Measurements from ENCODE around the gene LTA4H. TPM values are rescaled to one million over a fixed set of nuclear protein-coding genes. Genes with fewer than 3 reads are reported as not detected.

LTA4H gene
- total and polyA plus RNA-seq, 2 of the 4 experiments (the other 2 are of a cell fraction) = 41.0 to 43.3 TPM

GRCh38 chr12:95967301-95967700 lies 68.1 kb downstream of the LTA4H start:
- Histone ChIP-seq H2AFZ (replicated peaks; ENCODE audit: low read length, poor library complexity) (no peak overlapping the region), H4K5ac (ENCODE audit: low read depth, low read length) (no peak overlapping the region), H3K79me1 (ENCODE audit: low read depth in 1 of 2, low read length in 2 of 2) (no peaks in the 10 kb centered on the region), H3K36me3 (ENCODE audit: control insufficient read depth, insufficient read depth, low read length) (no peaks in the 10 kb centered on the region), H3K14ac (replicated peaks; ENCODE audit: low read depth, low read length) (no peak overlapping the region), H3K4ac (ENCODE audit: low read depth, low read length) (no peak overlapping the region), H2BK5ac (ENCODE audit: low read depth, low read length, poor library complexity, severe bottlenecking) (no peak overlapping the region), H3K9me3 (ENCODE audit: control insufficient read depth, insufficient read depth, low read length) (no peaks in the 10 kb centered on the region), H2BK15ac (ENCODE audit: low read depth, low read length) (no peak overlapping the region), H4K8ac (ENCODE audit: low read depth in 2 of 2, low read length in 2 of 2) (no peak overlapping the region), H3K18ac (ENCODE audit: low read depth, low read length) (no peak overlapping the region), H2AK5ac (ENCODE audit: low read depth, low read length) (no peak overlapping the region), H4K91ac (ENCODE audit: insufficient read depth, low read depth, low read length) (no peak overlapping the region), H3K4me3 (ENCODE audit: insufficient read depth, low read depth, low read length) (no peak overlapping the region), H2BK20ac (ENCODE audit: low read depth, low read length) (no peak overlapping the region), H3K23ac (ENCODE audit: low read depth, low read length) (no peak overlapping the region), H4K20me1 (ENCODE audit: insufficient read depth, low read length) (no peaks in the 10 kb centered on the region), H3K27me3 (ENCODE audit: control insufficient read depth, insufficient read depth, low read length) (peaks cover 2% of the 10 kb centered on the region; the same call in 1 of the 2 replicates), H2BK120ac (ENCODE audit: low read depth, low read length) (no peak overlapping the region), H2AK9ac (replicated peaks; ENCODE audit: low read depth, low read length, poor library complexity) (no peak overlapping the region), H3K9me1 (ENCODE audit: insufficient read depth, low read length) (no peaks in the 10 kb centered on the region), H3K4me2 (ENCODE audit: low read depth, low read length) (no peak overlapping the region), H3K27ac (ENCODE audit: insufficient read depth, low read length) (no peak overlapping the region), H3K4me1 (ENCODE audit: control insufficient read depth, insufficient read depth, low read length) (no peaks in the 10 kb centered on the region), H3K9ac (ENCODE audit: low read depth, low read length) (no peak overlapping the region), H3K56ac (ENCODE audit: extremely low read depth, insufficient read depth, low read length) (no peak overlapping the region)
- no TSS peak for BruUV-seq (replicated peaks)
- CTCF ChIA-PET = interaction anchor here (0.6 kb wide), 1 partner anchor 1305 kb away, joined by 3 read pairs; no protein-coding TSS in a partner anchor
- dilution Hi-C loops (cut with HindIII; ENCODE audit: low sequenced_read_pairs, unreplicated experiment) = no loop called here
- WGBS, 2 experiments (ENCODE audit: extremely low coverage in 2 of 2, insufficient read length in 1 of 2) = no CpG with 5 or more reads among the region's 2 CpGs
- POLR2A ChIA-PET (ENCODE audit: unreplicated experiment) = no interaction called here
- no peak for DNase-seq
- in situ Hi-C loops (cut with MboI; ENCODE audit: low sequenced_read_pairs) = no loop called here
- intact Hi-C loops (cut with micrococcal nuclease) = no loop called here
- no peak for ATAC-seq (ENCODE audit: low read depth)
- TF ChIP-seq POLR2A (IDR thresholded peaks at IDR 0.05; ENCODE audit: low read depth, low read length) (no peak), USF2 (IDR thresholded peaks at IDR 0.05; ENCODE audit: low read depth, low read length) (no peak), SMC3 (IDR thresholded peaks at IDR 0.05; ENCODE audit: low read depth, low read length) (no peak), MAFK (IDR thresholded peaks at IDR 0.05; ENCODE audit: low read depth, low read length) (0 out of 2 replicates have a peak, but pooled peaks have one; percentile 2), RCOR1 (IDR thresholded peaks at IDR 0.05; ENCODE audit: insufficient replicate concordance, low read length) (no peak), CEBPB (IDR thresholded peaks at IDR 0.05; ENCODE audit: low read depth, low read length) (no peak), NFE2L2 (IDR thresholded peaks at IDR 0.05; ENCODE audit: low read depth, low read length) (no peak)

Data from IMR-90 (cell line).